Neural progenitor cell (in vitro differentiated cells): ENCODE data around the gene KIF21A. TPM values are rescaled to one million over a fixed set of nuclear protein-coding genes. Genes with fewer than 3 reads are reported as not detected.
A peak's percentile ranks its signal among the peaks of the same experiment; 100 is the strongest.

ENCODE experiments used
- DNase-seq: peaks from one replicate; pipeline ENCODE4 v3.0.0-alpha.2; 2016; ENCODE audit warnings: low spot score
- H2AFZ ChIP-seq: fragments of 200-600 bp; sonication (generic); replicated peaks from 2 replicates; pipeline ENCODE4 v1.6.1; 2016; ENCODE audit warnings: antibody characterized with exemption
- H3F3A ChIP-seq: fragments of 200-600 bp; sonication (generic); 2 replicates; pipeline ENCODE4 v1.6.1; 2016; ENCODE audit warnings: antibody characterized with exemption, low read depth
- H3K27ac ChIP-seq: fragments of 200-600 bp; sonication (generic); 2 replicates; pipeline ENCODE4 v1.5.1; 2016; ENCODE audit warnings: mild to moderate bottlenecking
- H3K27me3 ChIP-seq: fragments of 200-600 bp; sonication (generic); 2 replicates; pipeline ENCODE4 v1.6.1; 2016; ENCODE audit warnings: mild to moderate bottlenecking, moderate library complexity
- H3K36me3 ChIP-seq: fragments of 200-600 bp; sonication (generic); 2 replicates; pipeline ENCODE4 v1.5.1; 2016
- H3K4me1 ChIP-seq: fragments of 200-600 bp; sonication (generic); 2 replicates; pipeline ENCODE4 v1.6.1; 2016; ENCODE audit warnings: mixed run types
- H3K4me2 ChIP-seq: fragments of 200-600 bp; sonication (generic); 2 replicates; pipeline ENCODE4 v1.6.1; 2016
- H3K4me3 ChIP-seq: fragments of 200-600 bp; sonication (generic); 2 replicates; pipeline ENCODE4 v1.5.1; 2016
- H3K79me2 ChIP-seq: fragments of 200-600 bp; sonication (generic); 2 replicates; pipeline ENCODE4 v1.6.1; 2016; ENCODE audit warnings: low read depth
- H3K9ac ChIP-seq: fragments of 200-600 bp; sonication (generic); 2 replicates; pipeline ENCODE4 v1.6.1; 2016
- H3K9me3 ChIP-seq: fragments of 200-600 bp; sonication (generic); 2 replicates; pipeline ENCODE4 v1.5.1; 2016; ENCODE audit warnings: low read depth
- H4K20me1 ChIP-seq: fragments of 200-600 bp; sonication (generic); 2 replicates; pipeline ENCODE4 v1.6.1; 2016; ENCODE audit warnings: low read depth
- H3K27ac Mint-ChIP-seq: 3 replicates; pipeline ENCODE4 v1.8.0; 2021; ENCODE audit warnings: mixed read lengths
- H3K27me3 Mint-ChIP-seq: 2 replicates; pipeline ENCODE4 v1.8.0; 2022; ENCODE audit warnings: low read depth, mild to moderate bottlenecking, inconsistent platforms, moderate library complexity, mixed read lengths; ENCODE audit not compliant: insufficient read depth
- H3K36me3 Mint-ChIP-seq: 3 replicates; pipeline ENCODE4 v1.8.0; 2021; ENCODE audit warnings: mixed read lengths
- H3K4me1 Mint-ChIP-seq: 3 replicates; pipeline ENCODE4 v1.8.0; 2021; ENCODE audit warnings: mixed read lengths
- H3K4me3 Mint-ChIP-seq: 3 replicates; pipeline ENCODE4 v1.8.0; 2021; ENCODE audit warnings: mild to moderate bottlenecking, moderate library complexity, mixed read lengths
- H3K9me3 Mint-ChIP-seq: 3 replicates; pipeline ENCODE4 v1.8.0; 2020; ENCODE audit warnings: mixed read lengths
- EZH2 ChIP-seq: fragments of 200-600 bp; sonication (generic); IDR thresholded peaks from 2 replicates; pipeline ENCODE4 v1.6.1; 2017; ENCODE audit warnings: antibody characterized with exemption, mild to moderate bottlenecking, moderate library complexity
- EZH2phosphoT487 ChIP-seq: fragments of 200-600 bp; sonication (generic); IDR thresholded peaks from 2 replicates; pipeline ENCODE4 v1.6.1; 2017; ENCODE audit warnings: antibody characterized with exemption
- total RNA-seq: library from RNA; depleted of rRNA; stranded (reverse); fragments of >200 nt; gene quantifications from 2 replicates; pipeline ENCODE4 v1.2.3, GENCODE V29; 2015; ENCODE audit warnings: low replicate concordance
- TF ChIP-seq, protein P1 (sequence below): fragments of 200-600 bp; sonication (generic); IDR thresholded peaks from 2 replicates; pipeline ENCODE4 v1.5.1; 2017; ENCODE audit warnings: antibody characterized with exemption, mild to moderate bottlenecking

Gene KIF21A
- total RNA-seq, 1 donor from 2014 or later = 54.2 TPM

GRCh38 chr12:39443929-39444209 is 949 bp upstream of the KIF21A start:
- Histone ChIP-seq H3K4me3 (peak overlapping the region; percentile 94), H3K4me2 (peak overlapping the region; percentile 97), H3K27ac (peak overlapping the region; percentile 88), H3K79me2 (peaks cover 36% of the 10 kb centered on the region), H3K9me3 (no peaks in the 10 kb centered on the region), H2AFZ (peak overlapping the region; percentile 80), H3K27me3 (no peaks in the 10 kb centered on the region), H3F3A (peaks cover 35% of the 10 kb centered on the region), H3K9ac (no peak overlapping the region), H3K4me1 (peaks cover 28% of the 10 kb centered on the region), H3K36me3 (no peaks in the 10 kb centered on the region), H4K20me1 (peaks cover 22% of the 10 kb centered on the region)
- peak; percentile 16 for DNase-seq
- TF ChIP-seq EZH2phosphoT487 (no peak), EZH2 (no peak)
- TF ChIP-seq, protein P1, sequence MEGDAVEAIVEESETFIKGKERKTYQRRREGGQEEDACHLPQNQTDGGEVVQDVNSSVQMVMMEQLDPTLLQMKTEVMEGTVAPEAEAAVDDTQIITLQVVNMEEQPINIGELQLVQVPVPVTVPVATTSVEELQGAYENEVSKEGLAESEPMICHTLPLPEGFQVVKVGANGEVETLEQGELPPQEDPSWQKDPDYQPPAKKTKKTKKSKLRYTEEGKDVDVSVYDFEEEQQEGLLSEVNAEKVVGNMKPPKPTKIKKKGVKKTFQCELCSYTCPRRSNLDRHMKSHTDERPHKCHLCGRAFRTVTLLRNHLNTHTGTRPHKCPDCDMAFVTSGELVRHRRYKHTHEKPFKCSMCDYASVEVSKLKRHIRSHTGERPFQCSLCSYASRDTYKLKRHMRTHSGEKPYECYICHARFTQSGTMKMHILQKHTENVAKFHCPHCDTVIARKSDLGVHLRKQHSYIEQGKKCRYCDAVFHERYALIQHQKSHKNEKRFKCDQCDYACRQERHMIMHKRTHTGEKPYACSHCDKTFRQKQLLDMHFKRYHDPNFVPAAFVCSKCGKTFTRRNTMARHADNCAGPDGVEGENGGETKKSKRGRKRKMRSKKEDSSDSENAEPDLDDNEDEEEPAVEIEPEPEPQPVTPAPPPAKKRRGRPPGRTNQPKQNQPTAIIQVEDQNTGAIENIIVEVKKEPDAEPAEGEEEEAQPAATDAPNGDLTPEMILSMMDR = no peak
- Mint-ChIP-seq H3K4me3 (peak overlapping the region; percentile 82), H3K4me1 (peaks cover 27% of the 10 kb centered on the region), H3K9me3 (peaks cover 1% of the 10 kb centered on the region), H3K36me3 (no peaks in the 10 kb centered on the region), H3K27ac (peak overlapping the region; percentile 94), H3K27me3 (peaks cover 5% of the 10 kb centered on the region)

DNA sequence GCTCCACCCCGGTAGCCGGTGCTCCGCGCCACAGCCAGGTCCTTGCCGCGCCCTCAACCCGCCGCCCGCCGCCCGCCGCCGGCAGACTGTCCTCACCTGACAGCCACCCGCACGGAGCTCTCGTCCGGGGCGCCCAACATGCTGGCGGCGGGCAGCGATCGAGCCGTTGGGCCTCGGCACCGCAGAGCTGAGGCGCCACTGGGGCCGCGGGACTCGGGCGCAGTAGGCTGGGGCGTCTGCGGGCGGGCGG is 164 bp downstream of the KIF21A start:
- H3K36me3 Mint-ChIP-seq = no peaks in the 10 kb centered on the region
- Histone ChIP-seq H4K20me1 (peaks cover 29% of the 10 kb centered on the region), H3K79me2 (peaks cover 47% of the 10 kb centered on the region), H3F3A (peaks cover 35% of the 10 kb centered on the region), H2AFZ (peak overlapping the region; percentile 80), H3K4me3 (peak overlapping the region; percentile 94), H3K9ac (peak overlapping the region; percentile 57), H3K27ac (peak overlapping the region; percentile 88), H3K27me3 (no peaks in the 10 kb centered on the region), H3K4me1 (peaks cover 28% of the 10 kb centered on the region), H3K9me3 (no peaks in the 10 kb centered on the region), H3K4me2 (peak overlapping the region; percentile 97), H3K36me3 (no peaks in the 10 kb centered on the region)
- no peak for DNase-seq
- TF ChIP-seq, protein P1 = no peak
- TF ChIP-seq EZH2phosphoT487 (no peak), EZH2 (no peak)
- H3K4me1 Mint-ChIP-seq = peaks cover 27% of the 10 kb centered on the region
- peaks cover 1% of the 10 kb centered on the region for H3K9me3 Mint-ChIP-seq
- H3K27me3 Mint-ChIP-seq = peaks cover 5% of the 10 kb centered on the region
- H3K4me3 Mint-ChIP-seq = peak overlapping the region; percentile 97
- no peak overlapping the region for H3K27ac Mint-ChIP-seq

DNA sequence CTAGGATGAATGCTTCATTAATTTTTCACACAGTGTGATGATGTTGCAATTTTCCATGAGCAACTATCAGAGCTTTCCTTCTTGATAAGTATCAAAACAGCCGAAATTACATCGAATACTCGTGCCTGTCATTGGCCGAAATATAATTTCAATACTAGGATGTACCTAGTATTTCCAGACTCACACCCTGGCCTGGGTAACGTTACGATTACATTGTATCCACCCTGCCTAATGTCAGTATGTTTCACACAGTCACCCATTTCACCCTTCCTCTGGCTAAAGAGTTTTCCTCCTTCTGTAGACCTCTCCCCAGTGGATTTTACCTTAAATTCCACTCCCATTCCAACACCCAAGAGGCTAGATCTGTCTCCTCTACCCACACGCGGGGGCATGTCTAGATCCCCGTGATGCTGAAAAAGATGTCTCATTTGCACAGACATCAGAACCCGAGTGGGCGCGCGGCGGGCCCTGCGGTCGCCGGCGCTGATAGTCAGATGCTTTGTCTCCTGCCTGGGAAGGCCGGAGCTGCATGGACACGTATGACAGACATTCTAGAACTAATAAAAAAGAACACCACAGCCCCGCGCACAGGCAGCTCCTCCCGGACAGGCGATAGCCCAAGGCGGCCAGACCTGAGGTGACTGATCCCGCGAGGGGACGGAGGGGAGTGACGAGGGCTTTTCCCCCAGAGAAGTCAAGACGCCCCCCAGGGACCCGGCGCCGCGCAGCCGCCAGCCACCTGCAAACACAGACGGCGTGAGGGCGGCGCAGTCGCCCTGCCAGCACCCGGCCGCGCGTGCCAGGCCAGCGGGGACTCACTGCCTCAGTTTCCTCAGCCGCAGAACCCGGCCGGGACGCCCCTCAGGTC is 723 bp downstream of the KIF21A start:
- H3K27ac ChIP-seq = peak overlapping the region; percentile 88
- H3K36me3 ChIP-seq = no peaks in the 10 kb centered on the region
- peaks cover 29% of the 10 kb centered on the region for H4K20me1 ChIP-seq
- peak overlapping the region; percentile 93 for H3K27ac Mint-ChIP-seq
- peak overlapping the region; percentile 97 for H3K4me3 Mint-ChIP-seq
- peak overlapping the region; percentile 80 for H2AFZ ChIP-seq
- DNase-seq = peak; percentile 63
- H3K4me2 ChIP-seq = peak overlapping the region; percentile 97
- peaks cover 5% of the 10 kb centered on the region for H3K27me3 Mint-ChIP-seq
- H3K9me3 Mint-ChIP-seq = no peaks in the 10 kb centered on the region
- H3K9ac ChIP-seq = peak overlapping the region; percentile 57
- peaks cover 35% of the 10 kb centered on the region for H3F3A ChIP-seq
- peaks cover 28% of the 10 kb centered on the region for H3K4me1 ChIP-seq
- peaks cover 27% of the 10 kb centered on the region for H3K4me1 Mint-ChIP-seq
- peak overlapping the region; percentile 94 for H3K4me3 ChIP-seq
- no peak for TF ChIP-seq EZH2phosphoT487
- TF ChIP-seq, protein P1 = no peak
- TF ChIP-seq EZH2 = no peak
- H3K9me3 ChIP-seq = no peaks in the 10 kb centered on the region
- peaks cover 4% of the 10 kb centered on the region for H3K36me3 Mint-ChIP-seq
- peaks cover 53% of the 10 kb centered on the region for H3K79me2 ChIP-seq
- no peaks in the 10 kb centered on the region for H3K27me3 ChIP-seq
